ENCODE data around the gene HACD4.

Gene HACD4

GRCh38 chr9:21031091-21031807 lies at the start of gene HACD4:
Gene HACD4, minus strand, starts transcription at chr9:21031640. Its CDS starts 50 bp downstream, at chr9:21031590.
- DNase-seq, result peak; percentile 59 to 76

- DNase-seq, result no peak
Measured at GRCh38 chr9:21080793-21081192, 49.4 kb upstream of the HACD4 start.

- peak in 1 of 2 donors; percentile 38 for DNase-seq
Measured at GRCh38 chr9:21078702-21079101, 47.3 kb upstream of the HACD4 start.

- DNase-seq, result no peak
Measured at GRCh38 chr9:21077781-21078180, 46.3 kb upstream of the HACD4 start, which contains the start of gene IFNB1. Gene IFNB1, minus strand, starts transcription at chr9:21077942. Its CDS starts 73 bp downstream, at chr9:21077869.

- no peak for DNase-seq
Measured at GRCh38 chr9:21075484-21075883, 44.0 kb upstream of the HACD4 start.

GRCh38 chr9:21070906-21071305 lies 39.5 kb upstream of the HACD4 start:
- no peak for DNase-seq

GRCh38 chr9:21070171-21070571 lies 38.7 kb upstream of the HACD4 start:
- DNase-seq, result no peak

GRCh38 chr9:21060919-21061561 lies 29.6 kb upstream of the HACD4 start:
- peak in 1 of 2 donors; percentile 13 for DNase-seq

- DNase-seq, result no peak
Measured at GRCh38 chr9:21056931-21057330, 25.5 kb upstream of the HACD4 start.

GRCh38 chr9:21053851-21054250 lies 22.4 kb upstream of the HACD4 start:
- no peak for DNase-seq

- DNase-seq, result no peak
Measured at GRCh38 chr9:21047281-21047691, 15.8 kb upstream of the HACD4 start.

GRCh38 chr9:21043841-21044240 lies 12.4 kb upstream of the HACD4 start:
- no peak for DNase-seq

GRCh38 chr9:21042466-21042865 lies 11.0 kb upstream of the HACD4 start:
- no peak for DNase-seq

- no peak for DNase-seq
Measured at GRCh38 chr9:21039302-21039701, 7.9 kb upstream of the HACD4 start.

- DNase-seq, result no peak
Measured at GRCh38 chr9:21037278-21037677, 5.8 kb upstream of the HACD4 start.

- DNase-seq, result no peak
Measured at GRCh38 chr9:21031808-21032183, 356 bp upstream of the HACD4 start.

- peak; percentile 4 to 50 for DNase-seq
Measured at GRCh38 chr9:21030389-21031035, 928 bp downstream of the HACD4 start.

GRCh38 chr9:21029661-21030060 lies 1.8 kb downstream of the HACD4 start:
- no peak for DNase-seq

- DNase-seq, result no peak
Measured at GRCh38 chr9:21028466-21028865, 3.0 kb downstream of the HACD4 start.

GRCh38 chr9:21027295-21027694 lies 4.1 kb downstream of the HACD4 start:
- DNase-seq, result no peak

GRCh38 chr9:21023861-21024260 lies 7.6 kb downstream of the HACD4 start:
- DNase-seq, result no peak

GRCh38 chr9:21018177-21018576 lies 13.3 kb downstream of the HACD4 start:
- DNase-seq, result no peak

GRCh38 chr9:21016701-21017491 lies 14.5 kb downstream of the HACD4 start:
- no peak for DNase-seq
